ENCODE measurements around the gene PAX2.

The PAX2 gene

GRCh38 chr10:100790761-100791208 is 45.4 kb downstream of the PAX2 start:
- Histone ChIP-seq H3K27ac (ENCODE audit: low read depth in 2 of 2, low read length in 2 of 2) (no peak overlapping the region), H3K4me3 (ENCODE audit: low read length in 2 of 2) (no peak overlapping the region), H3K9me3 (ENCODE audit: control insufficient read depth in 2 of 2, low read length in 2 of 2) (no peaks in the 10 kb centered on the region), H3K9ac (ENCODE audit: low read depth in 1 of 2, low read length in 2 of 2) (no peak overlapping the region), H3K36me3 (ENCODE audit: control insufficient read depth in 2 of 2, insufficient read depth in 2 of 2, low read length in 2 of 2) (no peaks in the 10 kb centered on the region), H3K27me3 (ENCODE audit: control insufficient read depth in 2 of 2, insufficient read depth in 2 of 2, low read length in 2 of 2) (peaks cover 4 to 14% of the 10 kb centered on the region in 2 donors), H3K4me1 (ENCODE audit: control insufficient read depth in 2 of 2, insufficient read depth in 2 of 2, low read length in 2 of 2) (no peaks in the 10 kb centered on the region)

DNA sequence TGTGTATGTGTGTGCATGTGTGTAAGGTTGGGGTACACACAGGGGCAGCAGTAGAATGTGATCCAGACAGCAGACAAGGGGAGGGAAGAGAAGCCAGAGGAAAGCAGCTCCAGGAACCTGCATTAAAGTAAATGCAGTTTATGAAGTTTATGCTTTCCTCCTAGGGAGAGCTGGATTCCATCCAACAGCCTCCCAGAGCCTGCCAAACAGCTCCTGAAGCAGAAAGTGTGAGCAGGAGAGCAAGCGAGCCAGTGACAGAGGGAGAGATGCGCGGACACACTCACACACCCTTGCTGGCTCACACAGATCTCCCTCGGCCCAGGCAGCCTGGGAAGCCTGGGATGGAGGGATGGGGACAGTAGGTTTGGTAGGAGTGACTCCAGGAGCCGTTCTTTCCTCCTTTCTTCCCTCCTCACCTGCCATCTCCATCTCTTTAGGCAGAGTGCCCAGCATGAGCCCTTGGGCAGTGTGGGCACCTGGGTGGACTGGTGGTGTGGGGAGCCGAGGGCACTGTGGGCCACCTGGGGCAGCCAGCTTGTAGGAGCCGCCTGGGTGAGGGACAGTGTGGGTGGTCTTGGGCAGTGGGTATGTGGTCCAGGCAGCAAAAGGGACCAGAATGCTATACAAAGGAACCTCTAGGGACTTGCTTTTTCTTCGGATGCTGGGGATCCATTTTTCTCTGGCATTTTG is 46.1 kb downstream of the PAX2 start:
- H3K4me1 ChIP-seq (ENCODE audit: control insufficient read depth in 2 of 2, insufficient read depth in 2 of 2, low read length in 2 of 2), result no peaks in the 10 kb centered on the region
- H3K27ac ChIP-seq (ENCODE audit: low read depth in 2 of 2, low read length in 2 of 2), result no peak overlapping the region
- H3K36me3 ChIP-seq (ENCODE audit: control insufficient read depth in 2 of 2, insufficient read depth in 2 of 2, low read length in 2 of 2), result no peaks in the 10 kb centered on the region
- no peak overlapping the region for H3K4me3 ChIP-seq (ENCODE audit: low read length in 2 of 2)
- peaks cover 4 to 14% of the 10 kb centered on the region in 2 donors for H3K27me3 ChIP-seq (ENCODE audit: control insufficient read depth in 2 of 2, insufficient read depth in 2 of 2, low read length in 2 of 2)
- no peak overlapping the region for H3K9ac ChIP-seq (ENCODE audit: low read depth in 1 of 2, low read length in 2 of 2)
- H3K9me3 ChIP-seq (ENCODE audit: control insufficient read depth in 2 of 2, low read length in 2 of 2), result no peaks in the 10 kb centered on the region

DNA sequence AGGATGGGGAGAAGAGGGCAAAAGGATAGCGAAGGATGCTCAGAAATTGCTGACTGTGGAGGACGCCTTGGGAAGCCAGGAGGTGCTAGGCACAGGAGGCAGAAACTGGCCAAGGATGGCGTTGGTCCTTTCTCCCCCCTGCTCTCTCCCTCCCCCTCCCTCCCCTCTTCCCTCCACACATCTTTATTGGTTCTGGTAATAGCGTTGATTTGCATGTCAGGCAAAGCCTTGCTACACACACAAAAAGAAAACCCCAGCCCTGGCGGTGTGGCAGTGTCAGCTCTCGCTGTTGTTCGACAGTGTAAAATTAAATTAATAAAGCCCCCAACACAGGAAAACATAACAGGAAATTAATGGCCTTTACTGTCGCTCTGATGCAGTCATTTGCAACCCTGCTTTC is 47.2 kb downstream of the PAX2 start:
- Histone ChIP-seq H3K27me3 (ENCODE audit: control insufficient read depth in 2 of 2, insufficient read depth in 2 of 2, low read length in 2 of 2) (peaks cover 4 to 11% of the 10 kb centered on the region in 2 donors), H3K9ac (ENCODE audit: low read depth in 1 of 2, low read length in 2 of 2) (no peak overlapping the region), H3K36me3 (ENCODE audit: control insufficient read depth in 2 of 2, insufficient read depth in 2 of 2, low read length in 2 of 2) (no peaks in the 10 kb centered on the region), H3K27ac (ENCODE audit: low read depth in 2 of 2, low read length in 2 of 2) (no peak overlapping the region), H3K4me3 (ENCODE audit: low read length in 2 of 2) (no peak overlapping the region), H3K4me1 (ENCODE audit: control insufficient read depth in 2 of 2, insufficient read depth in 2 of 2, low read length in 2 of 2) (no peaks in the 10 kb centered on the region), H3K9me3 (ENCODE audit: control insufficient read depth in 2 of 2, low read length in 2 of 2) (no peaks in the 10 kb centered on the region)

DNA sequence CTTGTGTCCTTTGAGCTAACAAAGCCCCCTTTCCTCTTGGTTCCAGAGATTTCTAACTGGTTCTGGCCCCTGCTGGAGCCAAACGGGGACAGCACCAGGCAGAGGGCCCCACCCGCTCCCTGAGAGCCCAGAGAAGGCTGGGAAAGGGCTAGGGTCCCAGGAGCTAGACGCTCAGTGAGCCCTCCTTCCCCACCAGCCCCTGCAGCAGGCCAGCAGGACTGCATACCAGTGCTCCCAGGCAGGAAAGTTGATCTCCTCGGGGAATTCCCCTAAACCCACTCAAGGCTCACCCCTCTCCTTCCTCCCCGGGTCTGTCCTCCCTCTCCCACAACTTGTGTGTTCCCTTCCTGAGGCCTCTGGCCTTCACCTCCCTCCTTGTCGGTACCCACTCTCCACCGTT is 47.7 kb downstream of the PAX2 start:
- Histone ChIP-seq H3K4me1 (ENCODE audit: control insufficient read depth in 2 of 2, insufficient read depth in 2 of 2, low read length in 2 of 2) (no peaks in the 10 kb centered on the region), H3K9ac (ENCODE audit: low read depth in 1 of 2, low read length in 2 of 2) (no peak overlapping the region), H3K4me3 (ENCODE audit: low read length in 2 of 2) (no peak overlapping the region), H3K27ac (ENCODE audit: low read depth in 2 of 2, low read length in 2 of 2) (no peak overlapping the region), H3K27me3 (ENCODE audit: control insufficient read depth in 2 of 2, insufficient read depth in 2 of 2, low read length in 2 of 2) (peaks cover 4 to 13% of the 10 kb centered on the region in 2 donors), H3K36me3 (ENCODE audit: control insufficient read depth in 2 of 2, insufficient read depth in 2 of 2, low read length in 2 of 2) (no peaks in the 10 kb centered on the region), H3K9me3 (ENCODE audit: control insufficient read depth in 2 of 2, low read length in 2 of 2) (no peaks in the 10 kb centered on the region)

DNA sequence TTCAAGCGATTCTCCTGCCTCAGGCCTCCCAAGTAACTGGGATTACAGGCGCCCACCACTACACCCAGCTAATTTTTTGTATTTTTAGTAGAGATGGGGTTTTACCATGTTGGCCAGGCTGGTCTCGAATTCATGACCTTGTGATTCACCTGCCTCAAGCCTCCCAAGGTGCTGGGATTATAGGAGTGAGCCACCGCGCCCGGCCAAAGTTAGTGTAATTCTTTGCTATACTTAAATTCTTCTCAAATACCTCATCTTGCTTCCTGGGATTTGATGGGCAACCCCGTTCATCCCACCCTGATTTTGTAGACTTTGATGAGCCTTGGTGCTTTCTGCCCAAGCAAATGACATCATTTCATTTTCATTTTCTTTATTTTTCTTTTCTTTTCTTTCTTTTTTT is 54.5 kb downstream of the PAX2 start:
- Histone ChIP-seq H3K27ac (ENCODE audit: low read depth in 2 of 2, low read length in 2 of 2) (no peak overlapping the region), H3K9me3 (ENCODE audit: control insufficient read depth in 2 of 2, low read length in 2 of 2) (no peaks in the 10 kb centered on the region), H3K9ac (ENCODE audit: low read depth in 1 of 2, low read length in 2 of 2) (no peak overlapping the region), H3K4me1 (ENCODE audit: control insufficient read depth in 2 of 2, insufficient read depth in 2 of 2, low read length in 2 of 2) (no peaks in the 10 kb centered on the region), H3K36me3 (ENCODE audit: control insufficient read depth in 2 of 2, insufficient read depth in 2 of 2, low read length in 2 of 2) (no peaks in the 10 kb centered on the region), H3K4me3 (ENCODE audit: low read length in 2 of 2) (no peak overlapping the region), H3K27me3 (ENCODE audit: control insufficient read depth in 2 of 2, insufficient read depth in 2 of 2, low read length in 2 of 2) (peaks cover 18 to 24% of the 10 kb centered on the region in 2 donors)

- Histone ChIP-seq H3K27me3 (ENCODE audit: control insufficient read depth in 2 of 2, insufficient read depth in 2 of 2, low read length in 2 of 2) (peaks cover 23 to 30% of the 10 kb centered on the region in 2 donors), H3K4me1 (ENCODE audit: control insufficient read depth in 2 of 2, insufficient read depth in 2 of 2, low read length in 2 of 2) (no peaks in the 10 kb centered on the region), H3K9ac (ENCODE audit: low read depth in 1 of 2, low read length in 2 of 2) (no peak overlapping the region), H3K9me3 (ENCODE audit: control insufficient read depth in 2 of 2, low read length in 2 of 2) (no peaks in the 10 kb centered on the region), H3K27ac (ENCODE audit: low read depth in 2 of 2, low read length in 2 of 2) (no peak overlapping the region), H3K4me3 (ENCODE audit: low read length in 2 of 2) (no peak overlapping the region), H3K36me3 (ENCODE audit: control insufficient read depth in 2 of 2, insufficient read depth in 2 of 2, low read length in 2 of 2) (no peaks in the 10 kb centered on the region)
Observed at GRCh38 chr10:100800931-100801330, 55.5 kb downstream of the PAX2 start.

- Histone ChIP-seq H3K27me3 (ENCODE audit: control insufficient read depth in 2 of 2, insufficient read depth in 2 of 2, low read length in 2 of 2) (peaks cover 34 to 38% of the 10 kb centered on the region in 2 donors), H3K9ac (ENCODE audit: low read depth in 1 of 2, low read length in 2 of 2) (no peak overlapping the region), H3K4me3 (ENCODE audit: low read length in 2 of 2) (no peak overlapping the region), H3K36me3 (ENCODE audit: control insufficient read depth in 2 of 2, insufficient read depth in 2 of 2, low read length in 2 of 2) (no peaks in the 10 kb centered on the region), H3K9me3 (ENCODE audit: control insufficient read depth in 2 of 2, low read length in 2 of 2) (no peaks in the 10 kb centered on the region), H3K4me1 (ENCODE audit: control insufficient read depth in 2 of 2, insufficient read depth in 2 of 2, low read length in 2 of 2) (no peaks in the 10 kb centered on the region), H3K27ac (ENCODE audit: low read depth in 2 of 2, low read length in 2 of 2) (no peak overlapping the region)
Observed at GRCh38 chr10:100802196-100802595, 56.8 kb downstream of the PAX2 start.

DNA sequence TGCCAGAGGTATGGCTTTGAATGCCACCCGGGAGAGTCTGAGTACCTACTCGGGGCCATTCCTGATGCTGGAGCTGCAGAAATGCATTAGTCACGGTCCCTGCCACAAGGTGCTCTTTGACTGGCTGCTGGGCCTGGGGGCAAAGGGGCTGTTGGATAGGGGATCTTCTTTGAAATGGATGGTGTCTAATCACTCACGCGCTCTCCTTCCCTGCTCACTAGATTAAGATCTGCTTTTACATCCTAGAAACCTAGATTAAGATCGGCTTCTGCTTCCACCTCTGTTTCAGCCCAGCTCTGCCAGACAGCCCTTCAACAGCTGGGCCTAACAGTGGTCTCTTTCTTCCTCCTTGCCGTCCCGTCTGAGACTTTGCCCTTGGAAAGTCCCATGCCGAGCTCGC is 57.2 kb downstream of the PAX2 start:
- no peak overlapping the region for H3K27ac ChIP-seq (ENCODE audit: low read depth in 2 of 2, low read length in 2 of 2)
- H3K9me3 ChIP-seq (ENCODE audit: control insufficient read depth in 2 of 2, low read length in 2 of 2), result no peaks in the 10 kb centered on the region
- no peaks in the 10 kb centered on the region for H3K36me3 ChIP-seq (ENCODE audit: control insufficient read depth in 2 of 2, insufficient read depth in 2 of 2, low read length in 2 of 2)
- H3K27me3 ChIP-seq (ENCODE audit: control insufficient read depth in 2 of 2, insufficient read depth in 2 of 2, low read length in 2 of 2), result peaks cover 36 to 37% of the 10 kb centered on the region in 2 donors
- no peak overlapping the region for H3K9ac ChIP-seq (ENCODE audit: low read depth in 1 of 2, low read length in 2 of 2)
- H3K4me1 ChIP-seq (ENCODE audit: control insufficient read depth in 2 of 2, insufficient read depth in 2 of 2, low read length in 2 of 2), result no peaks in the 10 kb centered on the region
- H3K4me3 ChIP-seq (ENCODE audit: low read length in 2 of 2), result no peak overlapping the region

DNA sequence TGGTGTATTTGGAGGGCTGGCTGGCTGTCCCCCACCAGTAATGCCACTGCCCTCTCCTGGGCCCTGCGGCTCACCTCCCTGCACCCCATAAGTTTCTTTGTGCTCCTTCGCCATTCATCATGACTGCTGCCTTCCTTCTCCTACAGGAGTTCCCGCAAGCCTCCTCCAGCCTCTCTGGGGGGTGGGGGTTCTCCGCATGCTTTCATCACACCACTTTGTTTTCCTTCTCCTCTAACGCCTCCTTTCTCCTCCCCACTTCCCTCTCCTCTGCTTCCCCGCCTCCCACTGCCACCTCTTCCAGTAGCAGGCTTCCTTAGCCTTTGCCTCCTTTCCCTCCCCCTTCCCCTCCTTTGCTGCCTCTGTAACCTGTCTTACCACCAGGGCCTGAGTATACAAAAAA is 58.1 kb downstream of the PAX2 start:
- Histone ChIP-seq H3K4me3 (ENCODE audit: low read length in 2 of 2) (no peak overlapping the region), H3K27me3 (ENCODE audit: control insufficient read depth in 2 of 2, insufficient read depth in 2 of 2, low read length in 2 of 2) (peaks cover 36 to 42% of the 10 kb centered on the region in 2 donors), H3K9ac (ENCODE audit: low read depth in 1 of 2, low read length in 2 of 2) (no peak overlapping the region), H3K4me1 (ENCODE audit: control insufficient read depth in 2 of 2, insufficient read depth in 2 of 2, low read length in 2 of 2) (no peaks in the 10 kb centered on the region), H3K27ac (ENCODE audit: low read depth in 2 of 2, low read length in 2 of 2) (no peak overlapping the region), H3K36me3 (ENCODE audit: control insufficient read depth in 2 of 2, insufficient read depth in 2 of 2, low read length in 2 of 2) (no peaks in the 10 kb centered on the region), H3K9me3 (ENCODE audit: control insufficient read depth in 2 of 2, low read length in 2 of 2) (no peaks in the 10 kb centered on the region)

DNA sequence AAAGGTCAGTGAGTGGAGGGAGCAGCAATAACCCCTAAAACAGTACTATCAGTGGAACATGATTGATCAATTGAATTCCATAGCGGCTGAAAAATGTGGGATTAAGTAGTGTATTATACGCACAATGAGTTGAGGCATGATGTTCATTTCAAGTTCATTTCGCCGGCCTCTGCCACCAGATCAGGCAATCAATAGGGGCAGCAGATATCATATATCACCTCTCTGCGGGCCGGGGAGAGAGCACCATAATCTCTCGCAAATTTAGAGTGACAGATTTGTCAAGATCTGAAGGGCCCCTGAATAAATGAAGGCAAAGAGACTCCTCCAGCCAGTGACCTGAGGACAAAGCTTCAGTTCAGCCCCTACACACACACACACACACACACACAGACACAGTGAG is 58.5 kb downstream of the PAX2 start:
- no peaks in the 10 kb centered on the region for H3K36me3 ChIP-seq (ENCODE audit: control insufficient read depth in 2 of 2, insufficient read depth in 2 of 2, low read length in 2 of 2)
- H3K9me3 ChIP-seq (ENCODE audit: control insufficient read depth in 2 of 2, low read length in 2 of 2), result no peaks in the 10 kb centered on the region
- H3K27me3 ChIP-seq (ENCODE audit: control insufficient read depth in 2 of 2, insufficient read depth in 2 of 2, low read length in 2 of 2), result peaks cover 40 to 41% of the 10 kb centered on the region in 2 donors

More for the DNA sequence above, 58.5 kb downstream of the PAX2 start:
- Histone ChIP-seq H3K9ac (ENCODE audit: low read depth in 1 of 2, low read length in 2 of 2) (no peak overlapping the region), H3K4me1 (ENCODE audit: control insufficient read depth in 2 of 2, insufficient read depth in 2 of 2, low read length in 2 of 2) (no peaks in the 10 kb centered on the region), H3K4me3 (ENCODE audit: low read length in 2 of 2) (no peak overlapping the region), H3K27ac (ENCODE audit: low read depth in 2 of 2, low read length in 2 of 2) (no peak overlapping the region)

Data from mucosa of rectum (tissue), 2 donors.